GM12878 (cell line): Measurements from ENCODE around the gene CTXND1. TPM values are rescaled to one million over a fixed set of nuclear protein-coding genes. Genes with fewer than 3 reads are reported as not detected.

Experiments used
- ATAC-seq: fragments of 200-7000 bp; cut with Tn5 transposase; 3 replicates; pipeline ENCODE4 v1.9.1; 2020; ENCODE audit warnings: mild to moderate bottlenecking, moderate library complexity
- BruUV-seq: library from RNA; stranded (reverse); fragments of 400-500 nt; replicated peaks from 2 replicates; lab custom pipeline; 2021; lab: Mats Ljungman, UMichigan
- CTCF ChIA-PET: fragments of 300-600 bp; sonication (Branson Sonifier 250); formaldehyde crosslinking; extraction: SDS; loops from one replicate; lab custom pipeline; 2021; ENCODE audit warnings: inconsistent platforms; lab: Yijun Ruan, JAX
- POLR2A ChIA-PET: fragments of 350-600 bp; formaldehyde crosslinking; extraction: SDS; loops from one replicate; lab custom pipeline; 2021; ENCODE audit warnings: inconsistent platforms; lab: Charles Lee
- RAD21 ChIA-PET: fragments of 300-600 bp; sonication (Branson Sonifier 250); formaldehyde crosslinking; loops from one replicate; lab custom pipeline; 2023; ENCODE audit warnings: antibody characterized with exemption; ENCODE audit not compliant: unreplicated experiment; lab: Charles Lee
- SMC1A ChIA-PET: fragments of 300-600 bp; sonication (Branson Sonifier 250); formaldehyde crosslinking; loops from one replicate; lab custom pipeline; 2023; ENCODE audit not compliant: unreplicated experiment, uncharacterized antibody; lab: Charles Lee
- DNase-seq: peaks from one replicate; pipeline ENCODE4 v3.0.0-alpha.2; 2011; ENCODE audit warnings: low read depth, low spot score
- FAIRE-seq: peaks from 3 replicates; lab custom pipeline; 2011; peaks lifted over from hg19 to GRCh38; lab: Jason Lieb, UNC
- H2AFZ ChIP-seq: 2 replicates; pipeline ENCODE4 v1.6.0; 2011; ENCODE audit warnings: low read depth, low read length, control low read depth; ENCODE audit not compliant: control insufficient read depth
- H3K27ac ChIP-seq: 2 replicates; pipeline ENCODE4 v1.5.1; 2011; ENCODE audit warnings: control low read depth; ENCODE audit not compliant: control insufficient read depth, insufficient read depth
- H3K27me3 ChIP-seq, 2 experiments: replicated peaks in 1 of 2; 2 replicates each; pipeline versions ENCODE4 v1.6.0 to v1.6.1; 2011; ENCODE audit warnings: low read length in 1 of 2; ENCODE audit not compliant: control insufficient read depth in 2 of 2, insufficient read depth in 2 of 2
- H3K36me3 ChIP-seq, 2 experiments: 2 replicates each; pipeline ENCODE4 v1.5.1; 2011; ENCODE audit warnings: low read length in 1 of 2; ENCODE audit not compliant: control insufficient read depth in 2 of 2, insufficient read depth in 2 of 2
- H3K4me1 ChIP-seq: 2 replicates; pipeline ENCODE4 v1.6.1; 2011; ENCODE audit warnings: mild to moderate bottlenecking, low read length, moderate library complexity, mixed read lengths; ENCODE audit not compliant: control insufficient read depth, insufficient read depth
- H3K4me2 ChIP-seq: 2 replicates; pipeline ENCODE4 v1.6.0; 2011; ENCODE audit warnings: control low read depth; ENCODE audit not compliant: control insufficient read depth, insufficient read depth
- H3K4me3 ChIP-seq: fragments of 200-600 bp; sonication (generic); 2 replicates; pipeline ENCODE4 v1.5.1; 2016
- H3K79me2 ChIP-seq: 2 replicates; pipeline ENCODE4 v1.6.0; 2011; ENCODE audit warnings: low read length; ENCODE audit not compliant: control insufficient read depth, insufficient read depth
- H3K9ac ChIP-seq: 2 replicates; pipeline ENCODE4 v1.8.0; 2011; ENCODE audit warnings: low read length, control low read depth, mixed read lengths; ENCODE audit not compliant: control insufficient read depth, insufficient read depth
- H3K9me3 ChIP-seq: replicated peaks from 3 replicates; pipeline ENCODE4 v1.5.1; 2011; ENCODE audit warnings: mild to moderate bottlenecking, low read length; ENCODE audit not compliant: control insufficient read depth, insufficient read depth
- H4K20me1 ChIP-seq: 2 replicates; pipeline ENCODE4 v1.6.0; 2011; ENCODE audit not compliant: control insufficient read depth, insufficient read depth
- EED ChIP-seq: sonication (generic); IDR thresholded peaks from 2 replicates; pipeline ENCODE4 v1.6.1; 2016; ENCODE audit warnings: antibody characterized with exemption, low read depth
- NFYB ChIP-seq: IDR thresholded peaks from 2 replicates; pipeline ENCODE4 v1.6.1; 2011; ENCODE audit warnings: low read depth, mild to moderate bottlenecking, low read length, improper control_type of control experiment, moderate library complexity; ENCODE audit not compliant: insufficient read depth
- PML ChIP-seq: IDR thresholded peaks from 2 replicates; pipeline ENCODE4 v1.6.1; 2012; ENCODE audit warnings: low read length, inconsistent platforms
- RUNX3 ChIP-seq: IDR thresholded peaks from 2 replicates; pipeline ENCODE4 v1.6.1; 2012; ENCODE audit warnings: low read length, inconsistent platforms
- WGBS: methylation state at CpG from one replicate; pipeline ENCODE4 v1.1.6; 2016; ENCODE audit warnings: low lambda C conversion rate; ENCODE audit not compliant: insufficient replicate concordance, insufficient coverage; ENCODE audit errors: missing lambda C conversion rate; 5-methylcytosine and 5-hydroxymethylcytosine counted together
- in situ Hi-C: fragments of 300-500 bp; cut with MboI; formaldehyde crosslinking; loops from 9 replicates; pipeline ENCODE4 v1.14.3; 2018; ENCODE audit warnings: mixed read lengths
- intact Hi-C: fragments of 100-400 bp; cut with micrococcal nuclease; formaldehyde crosslinking; loops from one replicate; pipeline ENCODE4 v1.14.2; 2022; ENCODE audit not compliant: unreplicated experiment
- polyA plus RNA-seq, 11 experiments: library from polyadenylated mRNA; depleted of rRNA in 4 of 11; unstranded in 6 of 11; stranded (reverse) in 5 of 11; fragments of >200 nt; fragmentation: Nextera tagmentation in 4 of 11; fragmentation: Illumina TruSeq in 1 of 11; extraction: Ambion mirVana in 4 of 11; extraction: Trizol in 1 of 11; gene quantifications; 1 replicate in 1 of 11; 2 replicates in 10 of 11; pipeline versions ENCODE4 v1.2.1 to v1.2.3, GENCODE V29; 2011 to 2016; ENCODE audit warnings: inconsistent platforms in 2 of 11, missing spikeins in 2 of 11, low read depth in 1 of 11
- total RNA-seq, 4 experiments: library from RNA; depleted of rRNA in 3 of 4; stranded (reverse); fragments of >200 nt in 3 of 4; fragmentation: Illumina TruSeq in 1 of 4; extraction: Trizol in 1 of 4; gene quantifications; 2 replicates each; pipeline versions ENCODE4 v1.2.1 to v1.2.3, GENCODE V29; 2013 to 2021
- TF ChIP-seq, protein P1 (sequence below): fragments of 450-650 bp; IDR thresholded peaks from 2 replicates; pipeline ENCODE4 v1.6.1; 2016; ENCODE audit warnings: mild to moderate bottlenecking
- TF ChIP-seq, protein P2 (sequence below): fragments of 450-650 bp; conservative IDR thresholded peaks from 2 replicates; pipeline ENCODE4 v1.6.1; 2017; ENCODE audit warnings: mild to moderate bottlenecking, moderate library complexity

The CTXND1 gene
- total and polyA plus RNA-seq, 10 of the 15 experiments (the other 5 are each of a cell fraction or from before 2014, with no cell fraction given) = under 0.01 to 0.03 (median 0.02) TPM; not detected in 7

DNA sequence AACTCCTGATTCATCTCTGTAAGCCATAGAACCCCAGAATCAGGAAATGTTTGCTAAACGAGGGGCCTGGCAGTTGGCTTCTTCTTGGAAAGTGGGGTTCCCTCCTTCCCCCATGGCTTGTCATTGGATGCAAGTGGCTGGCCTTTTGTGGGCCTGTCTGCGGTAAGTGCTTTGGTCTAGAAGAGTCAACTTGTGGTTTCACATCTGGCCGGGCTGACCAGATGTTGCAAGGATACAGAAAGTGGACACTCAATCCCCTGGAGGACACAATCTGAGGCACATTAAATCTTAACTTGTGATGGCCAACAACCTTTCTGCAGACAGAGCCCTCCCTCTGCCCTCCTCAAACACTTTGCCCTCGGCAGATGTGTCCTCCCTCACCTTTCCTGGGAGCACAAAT lies 98.1 kb downstream of the CTXND1 start:
- Histone ChIP-seq H3K4me1 (peaks cover 8% of the 10 kb centered on the region), H3K9ac (peak overlapping the region; percentile 58), H3K4me3 (peak overlapping the region; percentile 86; the same call in 1 of the 2 replicates), H4K20me1 (no peaks in the 10 kb centered on the region), H3K27me3 (no peaks in the 10 kb centered on the region), H2AFZ (no peak overlapping the region), H3K4me2 (peak overlapping the region; percentile 93), H3K27ac (peak overlapping the region; percentile 84; the same call in 1 of the 2 replicates), H3K79me2 (peaks cover 4% of the 10 kb centered on the region), H3K36me3 (no peaks in the 10 kb centered on the region; a peak in 2 of 4 replicates), H3K9me3 (no peaks in the 10 kb centered on the region)
- BruUV-seq = no TSS peak
- 53% methylated on average over 4 of the region's 4 CpGs for WGBS
- ATAC-seq = no peak
- DNase-seq = no peak
- ChIA-PET SMC1A (interaction anchor here (0.7 to 1.7 kb wide), 4 partner anchors 20 to 93 kb away, joined by 3 to 4 read pairs (median 4); no protein-coding TSS in a partner anchor), CTCF (interaction anchor here (0.9 to 1.0 kb wide), 2 partner anchors 18 to 300 kb away, joined by 3 to 4 read pairs; no protein-coding TSS in a partner anchor)
- no peak for FAIRE-seq
- intact Hi-C loops (loop anchor here (5.0 kb wide), 1 partner anchor 92 kb away; no protein-coding TSS in a partner anchor), in situ Hi-C loops (no loop called here)
- TF ChIP-seq RUNX3 (peak; percentile 70), PML (no peak), NFYB (0 out of 2 replicates have a peak, but pooled peaks have one; percentile 47), EED (0 out of 2 replicates have a peak, but pooled peaks have one; percentile 22)
- TF ChIP-seq, protein P1, sequence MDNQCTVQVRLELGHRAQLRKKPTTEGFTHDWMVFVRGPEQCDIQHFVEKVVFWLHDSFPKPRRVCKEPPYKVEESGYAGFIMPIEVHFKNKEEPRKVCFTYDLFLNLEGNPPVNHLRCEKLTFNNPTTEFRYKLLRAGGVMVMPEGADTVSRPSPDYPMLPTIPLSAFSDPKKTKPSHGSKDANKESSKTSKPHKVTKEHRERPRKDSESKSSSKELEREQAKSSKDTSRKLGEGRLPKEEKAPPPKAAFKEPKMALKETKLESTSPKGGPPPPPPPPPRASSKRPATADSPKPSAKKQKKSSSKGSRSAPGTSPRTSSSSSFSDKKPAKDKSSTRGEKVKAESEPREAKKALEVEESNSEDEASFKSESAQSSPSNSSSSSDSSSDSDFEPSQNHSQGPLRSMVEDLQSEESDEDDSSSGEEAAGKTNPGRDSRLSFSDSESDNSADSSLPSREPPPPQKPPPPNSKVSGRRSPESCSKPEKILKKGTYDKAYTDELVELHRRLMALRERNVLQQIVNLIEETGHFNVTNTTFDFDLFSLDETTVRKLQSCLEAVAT = no peak
- TF ChIP-seq, protein P2, sequence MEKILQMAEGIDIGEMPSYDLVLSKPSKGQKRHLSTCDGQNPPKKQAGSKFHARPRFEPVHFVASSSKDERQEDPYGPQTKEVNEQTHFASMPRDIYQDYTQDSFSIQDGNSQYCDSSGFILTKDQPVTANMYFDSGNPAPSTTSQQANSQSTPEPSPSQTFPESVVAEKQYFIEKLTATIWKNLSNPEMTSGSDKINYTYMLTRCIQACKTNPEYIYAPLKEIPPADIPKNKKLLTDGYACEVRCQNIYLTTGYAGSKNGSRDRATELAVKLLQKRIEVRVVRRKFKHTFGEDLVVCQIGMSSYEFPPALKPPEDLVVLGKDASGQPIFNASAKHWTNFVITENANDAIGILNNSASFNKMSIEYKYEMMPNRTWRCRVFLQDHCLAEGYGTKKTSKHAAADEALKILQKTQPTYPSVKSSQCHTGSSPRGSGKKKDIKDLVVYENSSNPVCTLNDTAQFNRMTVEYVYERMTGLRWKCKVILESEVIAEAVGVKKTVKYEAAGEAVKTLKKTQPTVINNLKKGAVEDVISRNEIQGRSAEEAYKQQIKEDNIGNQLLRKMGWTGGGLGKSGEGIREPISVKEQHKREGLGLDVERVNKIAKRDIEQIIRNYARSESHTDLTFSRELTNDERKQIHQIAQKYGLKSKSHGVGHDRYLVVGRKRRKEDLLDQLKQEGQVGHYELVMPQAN = no peak
- TF ChIP-seq, all 136 proteins: peak for 3
- RAD21 ChIA-PET = interaction anchor here (2.0 kb wide), 1 partner anchor 82 kb away, joined by 10 read pairs; no protein-coding TSS in a partner anchor
- POLR2A ChIA-PET = interaction anchor here (0.9 kb wide), 1 partner anchor 94 kb away, joined by 4 read pairs; no protein-coding TSS in a partner anchor
